Progenitor cell of endocrine pancreas (in vitro differentiated cells): ENCODE measurements around the gene FANCC. TPM values are rescaled to one million over a fixed set of nuclear protein-coding genes. Genes with fewer than 3 reads are reported as not detected.

Source experiments
- DNase-seq: peaks from one replicate; pipeline ENCODE4 v3.0.0; 2021; ENCODE audit warnings: low spot score; ENCODE audit not compliant: unreplicated experiment
- H3K27ac Mint-ChIP-seq: 2 replicates; pipeline ENCODE4 v1.8.0; 2021; ENCODE audit warnings: mild to moderate bottlenecking, moderate library complexity, mixed read lengths
- H3K27me3 Mint-ChIP-seq: 2 replicates; pipeline ENCODE4 v1.8.0; 2021; ENCODE audit warnings: mixed read lengths
- H3K36me3 Mint-ChIP-seq: 2 replicates; pipeline ENCODE4 v1.8.0; 2022; ENCODE audit warnings: mixed read lengths; ENCODE audit not compliant: insufficient read depth
- H3K4me1 Mint-ChIP-seq: 2 replicates; pipeline ENCODE4 v1.8.0; 2021; ENCODE audit warnings: low read depth, mixed read lengths
- H3K4me3 Mint-ChIP-seq: 2 replicates; pipeline ENCODE4 v1.8.0; 2021; ENCODE audit warnings: low read depth, mild to moderate bottlenecking, moderate library complexity, mixed read lengths
- H3K9me3 Mint-ChIP-seq: 2 replicates; pipeline ENCODE4 v1.8.0; 2021; ENCODE audit warnings: low read depth, mixed read lengths
- CTCF ChIP-seq: fragments of 200-600 bp; sonication (generic); IDR thresholded peaks from one replicate; pipeline ENCODE4 v1.5.0; 2021; ENCODE audit warnings: antibody characterized with exemption, mild to moderate bottlenecking; ENCODE audit not compliant: unreplicated experiment
- total RNA-seq: library from RNA; stranded (reverse); gene quantifications from 2 replicates; pipeline ENCODE4 v1.2.1, GENCODE V29; 2021

FANCC gene
- total RNA-seq, 1 donor from 2014 or later, result 28.9 TPM

GRCh38 chr9:95174038-95174437 is 143.5 kb downstream of the FANCC start:
- no peak for DNase-seq
- H3K4me3 Mint-ChIP-seq, result no peak overlapping the region
- no peak overlapping the region for H3K27ac Mint-ChIP-seq
- H3K9me3 Mint-ChIP-seq, result no peaks in the 10 kb centered on the region
- no peaks in the 10 kb centered on the region for H3K27me3 Mint-ChIP-seq
- H3K4me1 Mint-ChIP-seq, result peaks cover 4% of the 10 kb centered on the region
- H3K36me3 Mint-ChIP-seq, result no peaks in the 10 kb centered on the region
- no peak for TF ChIP-seq CTCF

- TF ChIP-seq CTCF, result no peak
- Mint-ChIP-seq H3K27ac (no peak overlapping the region), H3K9me3 (no peaks in the 10 kb centered on the region), H3K27me3 (no peaks in the 10 kb centered on the region), H3K4me1 (peaks cover 4% of the 10 kb centered on the region), H3K4me3 (no peak overlapping the region), H3K36me3 (peaks cover 6% of the 10 kb centered on the region)
- DNase-seq, result no peak
These were observed 145.9 kb downstream of the FANCC start for GRCh38 chr9:95171596-95171995.

GRCh38 chr9:95171001-95171400 is 146.5 kb downstream of the FANCC start:
- Mint-ChIP-seq H3K4me1 (peaks cover 4% of the 10 kb centered on the region), H3K27ac (no peak overlapping the region), H3K36me3 (peaks cover 6% of the 10 kb centered on the region), H3K4me3 (no peak overlapping the region), H3K9me3 (no peaks in the 10 kb centered on the region), H3K27me3 (no peaks in the 10 kb centered on the region)
- TF ChIP-seq CTCF, result no peak
- no peak for DNase-seq

GRCh38 chr9:95167998-95168397 is 149.5 kb downstream of the FANCC start:
- Mint-ChIP-seq H3K4me3 (no peak overlapping the region), H3K27ac (peak overlapping the region; percentile 67)
- DNase-seq, result peak; percentile 61

GRCh38 chr9:95165004-95165403 is 152.5 kb downstream of the FANCC start:
- Mint-ChIP-seq H3K36me3 (peaks cover 32% of the 10 kb centered on the region), H3K9me3 (peaks cover 5% of the 10 kb centered on the region), H3K27me3 (no peaks in the 10 kb centered on the region), H3K4me3 (no peak overlapping the region), H3K4me1 (no peaks in the 10 kb centered on the region), H3K27ac (no peak overlapping the region)
- no peak for TF ChIP-seq CTCF
- DNase-seq, result no peak

More at GRCh38 chr9:95167998-95168397, 149.5 kb downstream of the FANCC start:
- no peaks in the 10 kb centered on the region for H3K27me3 Mint-ChIP-seq
- TF ChIP-seq CTCF, result peak; percentile 80
- peaks cover 18% of the 10 kb centered on the region for H3K36me3 Mint-ChIP-seq
- H3K9me3 Mint-ChIP-seq, result no peaks in the 10 kb centered on the region
- peaks cover 4% of the 10 kb centered on the region for H3K4me1 Mint-ChIP-seq
